HG03520 (cell line): Measurements from ENCODE around the gene COL24A1.

Source experiments
- ATAC-seq: cut with Tn5 transposase; IDR thresholded peaks from one replicate; pipeline ENCODE4 v1.9.1; 2021; ENCODE audit warnings: mild to moderate bottlenecking, moderate library complexity; ENCODE audit not compliant: unreplicated experiment

The COL24A1 gene

DNA sequence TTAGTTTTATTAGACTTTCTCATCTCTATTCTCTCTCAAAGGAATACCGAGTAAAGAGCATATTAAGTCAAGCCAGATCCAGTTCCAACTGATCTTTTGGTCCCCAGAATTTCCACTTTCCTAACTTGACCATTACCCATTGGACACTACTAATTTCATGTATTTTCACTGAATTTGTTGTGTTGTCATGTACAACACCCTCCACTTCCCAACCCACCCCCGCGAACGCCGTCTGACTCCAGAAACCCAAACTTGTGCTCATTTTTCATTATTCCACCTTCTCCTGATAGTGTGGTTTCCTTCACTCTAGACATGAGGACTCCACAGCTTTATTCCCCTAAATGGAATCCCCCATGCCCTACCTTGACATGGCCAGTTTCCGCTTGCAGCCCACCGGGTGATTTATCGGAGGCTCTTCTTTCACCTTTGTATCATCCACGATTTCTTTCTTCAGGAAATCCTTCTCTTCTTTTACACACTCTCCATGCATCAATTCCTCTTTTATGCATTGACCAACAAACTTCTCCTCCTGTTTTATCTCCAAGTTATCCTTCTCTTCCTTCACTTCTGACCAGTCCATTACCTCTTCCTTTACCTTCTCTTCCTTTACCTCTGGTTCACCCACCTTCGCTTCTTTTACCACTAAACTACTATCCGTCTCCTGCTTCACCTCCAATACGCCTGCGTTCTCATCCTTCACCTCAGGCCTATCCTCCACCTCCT lies 449.1 kb downstream of the COL24A1 start:
- peak; percentile 26 for ATAC-seq

DNA sequence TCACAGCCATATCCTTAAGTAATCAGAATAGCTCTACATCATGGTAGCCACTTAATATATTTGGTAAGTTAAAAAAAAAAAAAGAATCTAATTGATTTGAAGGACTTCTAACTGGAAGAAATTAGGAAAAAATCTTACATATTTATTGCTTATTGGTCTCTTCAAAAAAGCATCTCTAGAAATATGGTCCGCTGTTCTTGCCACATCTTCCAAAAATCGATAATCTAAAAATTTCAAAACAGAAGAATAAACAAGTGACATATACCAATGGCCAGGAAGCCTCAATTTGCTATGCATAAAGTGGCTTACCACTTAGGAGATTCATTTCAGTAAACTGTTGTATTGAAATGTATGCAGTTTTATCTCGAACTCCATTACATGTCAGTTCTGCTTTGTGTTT lies 450.6 kb downstream of the COL24A1 start:
- no peak for ATAC-seq

DNA sequence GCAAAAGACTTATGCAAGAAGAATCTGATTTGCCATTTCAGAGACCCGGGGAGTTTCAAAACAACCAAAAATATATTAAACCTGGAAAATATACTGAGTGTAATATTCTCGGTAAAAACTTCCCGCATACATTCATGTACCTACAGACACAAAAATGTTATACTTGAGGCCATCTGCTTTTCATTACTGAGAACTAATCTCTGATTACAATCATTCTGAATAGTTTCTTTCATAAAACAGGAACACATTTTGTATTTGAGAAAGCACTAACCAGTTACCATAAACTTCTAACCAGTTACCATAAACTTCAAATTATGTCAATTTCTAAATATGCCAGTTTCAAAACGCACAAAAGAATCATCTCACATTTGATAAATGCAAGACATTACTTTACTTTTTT lies 456.1 kb downstream of the COL24A1 start:
- ATAC-seq: no peak

DNA sequence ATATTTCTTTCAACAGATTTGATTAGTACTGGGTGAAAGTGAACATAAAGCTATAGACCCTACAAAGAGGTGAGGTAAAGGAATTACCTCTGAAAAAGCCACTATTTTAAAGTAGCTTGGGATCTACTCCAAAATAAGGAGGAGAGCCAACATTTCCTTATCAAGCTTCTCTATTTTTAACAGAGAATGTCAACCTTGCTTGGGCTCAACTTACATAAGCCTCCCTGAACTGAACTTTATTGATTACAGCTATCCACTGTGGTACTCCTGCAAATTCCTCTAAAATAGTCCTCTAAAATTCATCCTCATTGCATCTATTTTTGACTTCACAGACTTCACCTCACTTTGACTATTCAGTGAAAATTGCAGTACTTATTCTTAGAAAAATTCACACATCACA lies 458.7 kb downstream of the COL24A1 start:
- ATAC-seq: no peak

DNA sequence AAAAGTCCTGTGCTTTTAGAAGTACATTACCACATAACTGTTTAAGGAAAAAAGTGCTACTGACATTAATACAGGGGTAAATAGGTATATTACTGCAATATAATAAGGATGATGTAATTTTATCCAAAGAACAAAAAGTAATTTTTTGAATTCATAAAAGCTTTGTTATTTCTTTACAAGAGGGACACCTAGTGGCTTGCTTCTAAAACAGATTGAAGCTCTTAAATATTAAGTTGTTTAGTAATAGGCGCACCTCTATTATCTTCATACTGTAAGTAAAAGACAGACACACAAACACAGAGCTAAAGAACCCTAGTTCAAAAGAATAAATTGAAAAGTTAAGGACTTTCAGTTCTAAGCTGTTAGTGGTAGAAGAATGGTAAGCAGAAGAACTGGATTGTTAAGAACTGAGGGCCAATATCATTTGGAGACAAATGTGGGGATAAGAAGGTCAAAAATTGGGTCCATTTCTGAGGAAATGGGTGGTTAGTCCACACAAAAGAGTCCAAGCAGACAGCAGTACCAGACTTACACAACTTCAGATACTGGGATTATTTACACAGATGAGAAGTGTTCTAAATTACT lies 463.8 kb downstream of the COL24A1 start:
- no peak for ATAC-seq

DNA sequence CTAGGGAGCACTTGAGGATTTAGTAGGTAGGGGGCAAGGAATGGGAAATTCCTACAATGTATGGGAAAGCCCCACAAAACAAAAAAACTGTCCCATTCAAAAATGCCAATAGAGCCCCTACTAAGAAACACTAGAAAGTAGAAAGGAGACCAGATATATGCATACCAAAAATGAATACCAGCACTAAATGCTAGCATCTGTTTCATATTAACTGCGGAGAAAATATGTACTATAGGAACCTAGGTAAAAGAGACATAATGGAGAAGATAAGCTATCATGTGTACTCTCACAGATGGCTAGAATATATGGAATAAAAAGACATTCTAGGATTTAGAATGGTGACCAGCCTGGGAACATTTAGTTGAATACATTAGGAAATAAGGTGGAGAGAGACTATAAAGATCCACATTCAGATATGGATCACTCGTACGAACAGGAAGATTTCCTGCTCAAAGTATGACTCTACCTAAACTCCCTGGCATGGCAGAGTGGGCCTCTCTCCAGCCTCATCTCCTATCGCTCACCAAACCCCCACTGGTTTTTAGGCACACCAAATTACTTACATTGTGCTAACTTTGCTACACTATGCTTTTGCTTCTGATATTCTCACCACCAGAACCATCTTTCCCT lies 466.7 kb downstream of the COL24A1 start:
- ATAC-seq: no peak

DNA sequence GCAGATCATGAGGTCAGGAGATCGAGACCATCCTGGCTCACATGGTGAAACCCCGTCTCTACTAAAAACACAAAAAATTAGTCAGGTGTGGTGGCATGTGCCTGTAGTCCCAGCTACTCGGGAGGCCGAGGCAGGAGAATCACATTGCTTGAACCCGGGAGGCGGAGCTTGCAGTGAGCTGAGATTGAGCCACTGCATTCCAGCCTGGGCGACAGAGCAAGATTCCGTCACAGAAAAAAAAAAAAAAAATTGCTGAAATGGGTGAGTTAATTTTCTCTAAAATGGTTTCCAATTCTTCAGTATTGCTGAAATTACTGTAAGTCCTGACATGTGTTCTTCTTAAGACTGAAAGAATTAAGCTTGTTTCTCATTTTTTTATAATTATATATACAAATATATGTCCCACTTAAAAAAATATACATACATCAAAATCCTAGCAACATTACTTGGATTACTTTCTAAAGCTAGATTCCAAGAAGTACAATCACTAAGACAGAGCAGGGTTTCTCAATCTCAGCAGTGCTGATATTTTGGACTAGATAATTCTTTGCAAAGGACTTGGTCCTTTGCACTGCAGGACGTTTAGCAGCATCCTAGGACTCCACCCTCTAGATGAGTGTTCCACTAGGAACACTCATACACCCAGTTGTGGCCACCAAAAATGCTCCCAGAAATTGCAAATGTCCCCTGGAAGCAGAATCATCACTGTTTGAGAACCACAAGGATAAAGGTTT lies 473.1 kb downstream of the COL24A1 start:
- ATAC-seq: no peak

DNA sequence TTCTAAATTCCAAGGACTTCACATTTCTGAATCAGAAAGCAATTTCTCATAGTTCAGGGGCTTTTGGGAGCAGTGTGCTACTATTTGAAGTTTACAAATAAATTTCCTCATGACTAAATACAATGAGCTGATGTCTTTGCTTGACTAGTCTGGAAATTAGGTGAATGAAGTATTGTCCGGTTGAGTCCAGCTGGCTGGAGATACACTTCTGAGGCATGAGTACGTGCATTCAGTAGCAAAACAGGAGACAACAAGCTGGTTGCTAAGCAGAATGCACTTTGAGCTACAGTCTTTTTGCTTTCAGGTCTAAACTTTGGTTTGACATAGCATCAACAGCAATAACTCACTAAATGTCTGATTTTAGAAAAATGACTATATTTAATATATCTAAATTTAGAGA lies 475.5 kb downstream of the COL24A1 start:
- no peak for ATAC-seq
